Right atrium auricular region (tissue), 2 donors: ENCODE measurements around the gene STAT4. TPM values are rescaled to one million over a fixed set of nuclear protein-coding genes. Genes with fewer than 3 reads are reported as not detected.

Experiments
- DNase-seq: peaks from one replicate; pipeline ENCODE4 v3.0.0-alpha.2; 2019; ENCODE audit warnings: low spot score
- H3K27ac ChIP-seq, 2 donors: fragments of 200-600 bp; sonication (generic); 1 replicate in 1 of 2; 2 replicates in 1 of 2; pipeline ENCODE4 v1.5.1; 2016 to 2019
- H3K27me3 ChIP-seq, 2 donors: fragments of 200-600 bp; sonication (generic); one replicate each; pipeline versions ENCODE4 v1.5.1 to v1.6.0; 2017 to 2019
- H3K36me3 ChIP-seq: fragments of 200-600 bp; sonication (generic); one replicate; pipeline ENCODE4 v1.5.1; 2016
- H3K4me1 ChIP-seq, 2 donors: fragments of 200-600 bp; sonication (generic); one replicate each; pipeline versions ENCODE4 v1.5.1 to v1.6.0; 2017 to 2019
- H3K4me3 ChIP-seq, 2 donors: fragments of 200-600 bp; sonication (generic); 1 replicate in 1 of 2; 2 replicates in 1 of 2; pipeline ENCODE4 v1.5.1; 2017 to 2019; ENCODE audit warnings: mild to moderate bottlenecking in 1 of 2, moderate library complexity in 1 of 2
- H3K9me3 ChIP-seq, 2 donors: fragments of 200-600 bp; sonication (generic); one replicate each; pipeline ENCODE4 v1.5.1; 2019
- total RNA-seq, 2 donors: library from RNA; depleted of rRNA; stranded (reverse); fragments of >200 nt; gene quantifications; one replicate each; pipeline ENCODE4 v1.1.0, GENCODE V29; 2016
- TF ChIP-seq, protein P1 (sequence below), 2 donors: fragments of 200-600 bp; sonication (generic); IDR thresholded peaks; one replicate each; pipeline ENCODE4 v1.5.1; 2019; ENCODE audit warnings: antibody characterized with exemption in 2 of 2

Gene STAT4
- 10 to 100 TPM; 15.2 to 27.3 TPM for total RNA-seq

DNA sequence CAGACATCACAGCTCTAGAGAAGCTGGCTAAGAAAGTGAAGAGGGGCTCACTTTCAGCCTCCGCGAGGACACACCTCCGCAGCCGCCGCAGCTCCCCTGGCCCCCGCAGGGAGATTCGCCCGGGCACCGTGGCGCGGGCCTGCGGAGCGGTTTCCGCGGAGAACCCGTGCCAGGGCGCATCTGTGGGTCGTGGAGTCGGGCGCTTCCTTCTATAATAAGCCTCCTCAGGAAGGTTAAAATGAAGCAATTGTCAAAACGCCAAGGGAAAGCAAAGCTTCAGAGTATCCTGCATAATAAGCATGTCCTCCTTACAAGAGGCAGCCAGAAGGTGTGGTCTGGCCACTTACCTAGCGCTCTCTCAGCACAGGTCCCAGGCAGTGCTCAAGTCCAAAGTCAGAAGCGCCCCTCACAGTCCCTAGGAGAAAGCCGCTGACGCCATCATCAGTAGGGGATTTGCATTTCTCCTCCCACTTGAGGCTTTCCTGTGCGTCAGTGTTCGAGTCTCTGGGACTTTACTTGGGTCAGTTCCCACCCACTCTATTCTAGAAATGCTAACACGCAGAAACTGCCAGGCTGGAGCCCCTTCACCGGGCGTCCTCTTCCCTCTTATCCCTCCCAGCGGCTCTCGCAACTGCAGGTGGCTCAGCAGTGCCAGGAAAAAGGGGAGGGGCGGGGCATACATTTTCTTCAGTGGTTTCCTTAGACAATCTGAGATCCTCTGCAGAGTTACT, at the start of gene STAT4:
TSS of gene STAT4 (minus strand) at position 395 of the 731 bp plus-strand sequence. CDS start 2,791 bp downstream, outside the sequence.
- Histone ChIP-seq H3K9me3 (no peaks in the 10 kb centered on the region), H3K27me3 (no peaks in the 10 kb centered on the region), H3K4me1 (peaks cover 0 to 19% of the 10 kb centered on the region in 2 donors), H3K36me3 (no peaks in the 10 kb centered on the region), H3K4me3 (peak within 1 kb of the TSS; percentile 55 to 60), H3K27ac (peak within 1 kb of the TSS; percentile 76 to 78)
- peak; percentile 64 for DNase-seq
- TF ChIP-seq, protein P1, sequence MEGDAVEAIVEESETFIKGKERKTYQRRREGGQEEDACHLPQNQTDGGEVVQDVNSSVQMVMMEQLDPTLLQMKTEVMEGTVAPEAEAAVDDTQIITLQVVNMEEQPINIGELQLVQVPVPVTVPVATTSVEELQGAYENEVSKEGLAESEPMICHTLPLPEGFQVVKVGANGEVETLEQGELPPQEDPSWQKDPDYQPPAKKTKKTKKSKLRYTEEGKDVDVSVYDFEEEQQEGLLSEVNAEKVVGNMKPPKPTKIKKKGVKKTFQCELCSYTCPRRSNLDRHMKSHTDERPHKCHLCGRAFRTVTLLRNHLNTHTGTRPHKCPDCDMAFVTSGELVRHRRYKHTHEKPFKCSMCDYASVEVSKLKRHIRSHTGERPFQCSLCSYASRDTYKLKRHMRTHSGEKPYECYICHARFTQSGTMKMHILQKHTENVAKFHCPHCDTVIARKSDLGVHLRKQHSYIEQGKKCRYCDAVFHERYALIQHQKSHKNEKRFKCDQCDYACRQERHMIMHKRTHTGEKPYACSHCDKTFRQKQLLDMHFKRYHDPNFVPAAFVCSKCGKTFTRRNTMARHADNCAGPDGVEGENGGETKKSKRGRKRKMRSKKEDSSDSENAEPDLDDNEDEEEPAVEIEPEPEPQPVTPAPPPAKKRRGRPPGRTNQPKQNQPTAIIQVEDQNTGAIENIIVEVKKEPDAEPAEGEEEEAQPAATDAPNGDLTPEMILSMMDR (IDR thresholded peaks at IDR 0.05): no peak

DNA sequence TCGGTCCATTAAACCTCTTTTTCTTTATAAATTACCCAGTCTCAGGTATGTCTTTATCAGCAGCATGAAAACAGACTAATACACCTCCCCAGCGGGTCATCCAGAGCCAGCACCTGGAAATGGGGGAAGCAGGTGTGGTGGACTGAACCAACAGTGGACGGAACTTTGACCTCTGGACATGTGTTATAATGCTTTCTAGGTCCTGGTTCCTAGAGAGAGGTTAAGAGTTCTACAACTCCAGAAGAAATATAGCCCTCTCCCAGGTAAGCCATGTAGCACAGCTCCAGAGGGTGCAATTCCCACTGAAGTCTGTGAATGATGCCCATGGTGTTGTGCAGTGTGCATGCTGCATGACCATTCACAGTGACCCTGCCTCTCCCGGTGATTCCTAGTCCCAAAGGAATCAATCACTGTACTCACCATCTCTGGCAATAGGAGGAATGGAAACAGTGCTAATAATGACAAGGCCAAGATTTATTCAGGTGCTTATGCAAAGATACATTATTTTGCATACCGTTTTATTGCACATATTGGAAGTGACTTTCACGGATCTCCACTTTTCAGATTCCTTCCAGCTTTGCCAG, 49.2 kb upstream of the STAT4 start:
- TF ChIP-seq, protein P1 (IDR thresholded peaks at IDR 0.05): no peak

DNA sequence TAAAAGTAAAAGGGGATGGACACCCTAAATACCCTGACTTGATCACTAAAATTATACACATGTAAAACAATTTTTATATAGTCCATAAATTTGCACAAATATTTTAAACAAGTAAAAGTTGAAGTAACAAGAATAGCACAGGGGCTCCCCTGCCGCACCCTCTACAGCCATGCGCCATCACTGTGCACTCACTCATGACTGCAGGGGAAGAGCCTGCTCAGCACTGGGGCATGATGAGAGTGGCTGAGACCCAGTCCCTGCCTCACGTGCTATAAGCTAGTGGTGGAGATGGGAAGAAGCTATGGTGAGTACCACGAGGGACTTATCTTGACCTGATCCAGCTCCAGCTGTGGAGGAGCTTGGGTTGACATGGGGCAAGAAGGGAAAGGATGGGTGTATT, 47.5 kb upstream of the STAT4 start:
- H3K9me3 ChIP-seq: no peaks in the 10 kb centered on the region
- DNase-seq: no peak
- H3K36me3 ChIP-seq: no peaks in the 10 kb centered on the region
- TF ChIP-seq, protein P1 (IDR thresholded peaks at IDR 0.05): no peak
- peaks cover 0 to 12% of the 10 kb centered on the region in 2 donors for H3K4me1 ChIP-seq
- no peaks in the 10 kb centered on the region for H3K27me3 ChIP-seq
- no peak overlapping the region for H3K4me3 ChIP-seq
- H3K27ac ChIP-seq: no peak overlapping the region

More for the DNA sequence above, 49.2 kb upstream of the STAT4 start:
- Histone ChIP-seq H3K27ac (no peak overlapping the region), H3K4me3 (no peak overlapping the region), H3K9me3 (no peaks in the 10 kb centered on the region), H3K4me1 (peaks cover 0 to 12% of the 10 kb centered on the region in 2 donors), H3K27me3 (no peaks in the 10 kb centered on the region), H3K36me3 (no peaks in the 10 kb centered on the region)
- DNase-seq: no peak

DNA sequence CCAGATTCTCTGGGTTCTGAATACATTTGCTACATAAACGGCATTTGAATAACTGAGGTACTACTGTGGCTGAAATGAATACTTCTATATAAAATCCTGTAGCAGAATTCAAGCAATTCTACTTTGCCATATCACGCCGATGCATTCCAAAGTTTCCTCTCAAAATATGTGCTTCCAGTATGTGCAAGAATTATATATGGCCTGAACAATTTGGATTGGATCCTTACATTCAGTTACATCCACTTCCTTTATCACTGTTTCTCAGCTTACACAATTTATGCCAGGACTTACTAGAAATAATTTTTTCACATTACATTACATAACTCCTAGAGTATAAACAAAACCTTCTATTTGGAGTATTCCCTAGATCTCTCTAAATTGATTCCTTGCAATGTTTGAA, 46.3 kb upstream of the STAT4 start:
- Histone ChIP-seq H3K27ac (no peak overlapping the region), H3K9me3 (no peaks in the 10 kb centered on the region), H3K4me3 (no peak overlapping the region), H3K36me3 (no peaks in the 10 kb centered on the region), H3K4me1 (peaks cover 0 to 2% of the 10 kb centered on the region in 2 donors), H3K27me3 (no peaks in the 10 kb centered on the region)
- DNase-seq: no peak
- TF ChIP-seq, protein P1 (IDR thresholded peaks at IDR 0.05): no peak

- H3K9me3 ChIP-seq: no peaks in the 10 kb centered on the region
- no peaks in the 10 kb centered on the region for H3K4me1 ChIP-seq
- no peaks in the 10 kb centered on the region for H3K27me3 ChIP-seq
- H3K27ac ChIP-seq: no peak overlapping the region
- H3K4me3 ChIP-seq: no peak overlapping the region
- no peak for DNase-seq
- TF ChIP-seq, protein P1 (IDR thresholded peaks at IDR 0.05): no peak
- H3K36me3 ChIP-seq: no peaks in the 10 kb centered on the region
Measured at GRCh38 chr2:191195021-191195420, 44.2 kb upstream of the STAT4 start.
